HCT116 (cell line): ENCODE data around the gene ESD.

ENCODE experiments used
- EZH2 ChIP-seq: fragments of 200-600 bp; sonication (generic); IDR thresholded peaks from 2 replicates; pipeline ENCODE4 v1.6.1; 2017; ENCODE audit warnings: antibody characterized with exemption, mixed run types
- TF ChIP-seq, protein P1 (sequence below), 3 experiments: fragments of 200-600 bp in 1 of 3; sonication (generic) in 1 of 3; IDR thresholded peaks in 2 of 3; conservative IDR thresholded peaks in 1 of 3; 2 replicates each; pipeline ENCODE4 v1.5.1; 2012 to 2017; ENCODE audit warnings: low read depth in 2 of 3, low read length in 2 of 3, antibody characterized with exemption in 1 of 3, borderline replicate concordance in 1 of 3, control low read depth in 1 of 3, mild to moderate bottlenecking in 1 of 3, mixed read lengths in 1 of 3, mixed run types in 1 of 3, moderate library complexity in 1 of 3; ENCODE audit not compliant: insufficient read depth in 1 of 3
- TF ChIP-seq, protein P2 (sequence below): IDR thresholded peaks from 2 replicates; pipeline ENCODE4 v1.6.1; 2012; ENCODE audit warnings: low read depth

DNA sequence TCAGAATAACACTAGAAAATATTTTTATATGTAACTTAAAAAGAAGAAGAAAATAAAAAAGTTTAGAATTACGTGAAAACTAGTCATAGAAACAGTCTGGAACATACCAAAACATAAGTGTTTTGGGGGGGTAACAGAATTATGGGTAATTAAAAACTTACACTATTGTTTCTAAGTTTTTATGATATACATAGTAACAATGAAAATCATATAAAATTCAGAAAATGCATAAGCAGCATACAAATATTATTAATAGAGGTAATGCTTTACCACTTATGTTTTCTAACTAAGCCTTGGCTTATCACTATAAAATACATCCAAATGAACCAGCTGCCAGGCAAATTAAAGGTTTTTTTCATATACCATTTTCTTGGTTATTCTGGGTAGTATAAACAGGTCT, 14.9 kb downstream of the ESD start:
- TF ChIP-seq, protein P1, sequence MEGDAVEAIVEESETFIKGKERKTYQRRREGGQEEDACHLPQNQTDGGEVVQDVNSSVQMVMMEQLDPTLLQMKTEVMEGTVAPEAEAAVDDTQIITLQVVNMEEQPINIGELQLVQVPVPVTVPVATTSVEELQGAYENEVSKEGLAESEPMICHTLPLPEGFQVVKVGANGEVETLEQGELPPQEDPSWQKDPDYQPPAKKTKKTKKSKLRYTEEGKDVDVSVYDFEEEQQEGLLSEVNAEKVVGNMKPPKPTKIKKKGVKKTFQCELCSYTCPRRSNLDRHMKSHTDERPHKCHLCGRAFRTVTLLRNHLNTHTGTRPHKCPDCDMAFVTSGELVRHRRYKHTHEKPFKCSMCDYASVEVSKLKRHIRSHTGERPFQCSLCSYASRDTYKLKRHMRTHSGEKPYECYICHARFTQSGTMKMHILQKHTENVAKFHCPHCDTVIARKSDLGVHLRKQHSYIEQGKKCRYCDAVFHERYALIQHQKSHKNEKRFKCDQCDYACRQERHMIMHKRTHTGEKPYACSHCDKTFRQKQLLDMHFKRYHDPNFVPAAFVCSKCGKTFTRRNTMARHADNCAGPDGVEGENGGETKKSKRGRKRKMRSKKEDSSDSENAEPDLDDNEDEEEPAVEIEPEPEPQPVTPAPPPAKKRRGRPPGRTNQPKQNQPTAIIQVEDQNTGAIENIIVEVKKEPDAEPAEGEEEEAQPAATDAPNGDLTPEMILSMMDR (IDR thresholded peaks at IDR 0.05 in 2 of 3, conservative IDR thresholded peaks at IDR 0.05 in 1 of 3; ENCODE audit: borderline replicate concordance in 1 of 3, insufficient read depth in 1 of 3, low read depth in 2 of 3, low read length in 2 of 3) = no peak
- no peak for TF ChIP-seq EZH2
- TF ChIP-seq, protein P2, sequence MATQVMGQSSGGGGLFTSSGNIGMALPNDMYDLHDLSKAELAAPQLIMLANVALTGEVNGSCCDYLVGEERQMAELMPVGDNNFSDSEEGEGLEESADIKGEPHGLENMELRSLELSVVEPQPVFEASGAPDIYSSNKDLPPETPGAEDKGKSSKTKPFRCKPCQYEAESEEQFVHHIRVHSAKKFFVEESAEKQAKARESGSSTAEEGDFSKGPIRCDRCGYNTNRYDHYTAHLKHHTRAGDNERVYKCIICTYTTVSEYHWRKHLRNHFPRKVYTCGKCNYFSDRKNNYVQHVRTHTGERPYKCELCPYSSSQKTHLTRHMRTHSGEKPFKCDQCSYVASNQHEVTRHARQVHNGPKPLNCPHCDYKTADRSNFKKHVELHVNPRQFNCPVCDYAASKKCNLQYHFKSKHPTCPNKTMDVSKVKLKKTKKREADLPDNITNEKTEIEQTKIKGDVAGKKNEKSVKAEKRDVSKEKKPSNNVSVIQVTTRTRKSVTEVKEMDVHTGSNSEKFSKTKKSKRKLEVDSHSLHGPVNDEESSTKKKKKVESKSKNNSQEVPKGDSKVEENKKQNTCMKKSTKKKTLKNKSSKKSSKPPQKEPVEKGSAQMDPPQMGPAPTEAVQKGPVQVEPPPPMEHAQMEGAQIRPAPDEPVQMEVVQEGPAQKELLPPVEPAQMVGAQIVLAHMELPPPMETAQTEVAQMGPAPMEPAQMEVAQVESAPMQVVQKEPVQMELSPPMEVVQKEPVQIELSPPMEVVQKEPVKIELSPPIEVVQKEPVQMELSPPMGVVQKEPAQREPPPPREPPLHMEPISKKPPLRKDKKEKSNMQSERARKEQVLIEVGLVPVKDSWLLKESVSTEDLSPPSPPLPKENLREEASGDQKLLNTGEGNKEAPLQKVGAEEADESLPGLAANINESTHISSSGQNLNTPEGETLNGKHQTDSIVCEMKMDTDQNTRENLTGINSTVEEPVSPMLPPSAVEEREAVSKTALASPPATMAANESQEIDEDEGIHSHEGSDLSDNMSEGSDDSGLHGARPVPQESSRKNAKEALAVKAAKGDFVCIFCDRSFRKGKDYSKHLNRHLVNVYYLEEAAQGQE = no peak
